ENCODE results near the gene SLC35F5. TPM values are rescaled to one million over a fixed set of nuclear protein-coding genes. Genes with fewer than 3 reads are reported as not detected.
"Not testable (repeated sequence)": the region's sequence is repeated elsewhere in the genome, so short reads cannot be mapped to it uniquely, and the experiment has no call there.

The SLC35F5 gene
- total and polyA plus RNA-seq, 2 donors: 29.0 to 32.4 TPM

DNA sequence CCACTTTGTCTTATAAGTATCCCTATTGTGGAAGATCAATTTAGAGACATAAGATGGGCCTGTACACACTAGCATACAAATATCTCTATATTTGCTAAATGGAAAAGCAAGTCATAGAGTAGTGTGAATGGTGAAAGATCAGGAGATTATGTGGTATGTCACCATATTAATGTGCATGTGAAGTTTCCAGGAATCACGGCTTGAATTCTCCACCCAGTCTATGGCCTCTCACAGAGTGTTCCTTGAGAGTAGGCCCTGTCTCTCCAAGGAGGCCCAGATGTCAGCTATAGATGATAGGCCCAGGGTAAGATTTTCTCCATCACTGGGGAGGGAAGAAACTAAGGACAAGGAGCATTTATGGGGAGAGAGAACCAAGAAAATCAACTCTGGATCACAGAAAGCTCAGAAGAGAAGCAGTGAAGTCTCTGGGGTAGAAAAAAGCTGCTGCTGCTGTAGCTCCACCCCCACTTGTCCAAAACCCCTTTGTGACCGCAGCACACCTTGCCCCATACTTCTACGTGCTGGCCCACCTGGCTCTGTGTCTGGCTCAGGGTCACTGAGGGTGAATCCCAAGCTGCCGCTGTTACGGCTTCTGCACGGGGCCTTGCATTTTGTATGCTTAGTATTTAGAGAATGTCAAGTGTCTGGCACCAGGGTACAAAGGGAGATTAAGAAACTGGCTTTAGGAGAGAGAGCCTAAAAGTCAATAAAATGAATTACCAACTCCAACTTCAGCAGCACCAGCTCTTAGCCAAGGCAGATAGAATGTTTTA lies 91.5 kb downstream of the SLC35F5 start:
- H3K4me3 ChIP-seq (ENCODE audit: low read length in 2 of 2); H3K9me3 ChIP-seq (ENCODE audit: control insufficient read depth in 2 of 2, insufficient read depth in 1 of 2, low read length in 1 of 2); H3K4me1 ChIP-seq (ENCODE audit: control insufficient read depth in 2 of 2, insufficient read depth in 2 of 2, low read length in 2 of 2); H3K36me3 ChIP-seq (ENCODE audit: control insufficient read depth in 2 of 2, insufficient read depth in 2 of 2, low read length in 1 of 2); H3K27me3 ChIP-seq (ENCODE audit: control insufficient read depth in 2 of 2, insufficient read depth in 1 of 2, low read length in 1 of 2); DNase-seq (ENCODE audit: low read depth in 6 of 9, low spot score in 9 of 9); H3K27ac ChIP-seq (ENCODE audit: low read depth in 1 of 2, low read length in 1 of 2): not testable (repeated sequence)
- 90% methylated on average over 6 of the region's 6 CpGs for WGBS

DNA sequence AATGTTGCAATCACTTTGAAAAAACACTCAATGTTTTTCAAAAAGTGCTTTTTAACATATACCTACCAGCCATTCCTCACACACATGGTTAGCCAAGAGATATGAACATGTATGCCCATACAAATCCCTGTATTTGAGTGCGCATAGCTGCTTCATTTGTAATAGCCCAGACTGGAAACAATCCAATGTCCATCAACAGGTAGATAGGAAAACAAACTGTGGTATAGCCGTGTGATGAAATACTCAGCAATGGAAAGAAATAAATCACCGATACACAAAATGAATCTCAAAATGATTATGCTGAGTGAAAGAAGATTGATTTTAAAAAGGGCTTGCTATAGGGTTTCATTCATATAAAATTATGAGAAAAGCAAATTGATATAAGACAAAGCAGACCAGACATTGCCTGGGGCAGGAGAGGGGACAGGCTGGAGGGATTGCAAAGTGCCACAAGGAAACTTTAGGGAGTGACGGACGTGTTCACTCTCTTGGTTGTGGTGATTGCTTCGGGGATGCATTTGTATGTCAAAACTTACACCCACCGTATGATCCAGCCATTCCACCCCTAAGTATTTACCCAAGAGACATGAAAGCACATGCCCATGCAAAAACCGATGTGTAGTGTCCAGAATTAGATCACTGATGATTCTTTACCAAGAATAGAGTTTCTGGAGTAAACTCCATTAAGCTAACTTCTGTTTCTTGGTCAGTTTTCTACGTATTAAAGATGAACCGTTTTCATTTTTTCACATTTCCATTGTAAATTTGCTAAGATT lies 93.0 kb downstream of the SLC35F5 start:
- H3K27me3 ChIP-seq (ENCODE audit: control insufficient read depth in 2 of 2, insufficient read depth in 1 of 2, low read length in 1 of 2); H3K4me1 ChIP-seq (ENCODE audit: control insufficient read depth in 2 of 2, insufficient read depth in 2 of 2, low read length in 2 of 2); H3K36me3 ChIP-seq (ENCODE audit: control insufficient read depth in 2 of 2, insufficient read depth in 2 of 2, low read length in 1 of 2); H3K27ac ChIP-seq (ENCODE audit: low read depth in 1 of 2, low read length in 1 of 2); H3K4me3 ChIP-seq (ENCODE audit: low read length in 2 of 2); H3K9me3 ChIP-seq (ENCODE audit: control insufficient read depth in 2 of 2, insufficient read depth in 1 of 2, low read length in 1 of 2); DNase-seq (ENCODE audit: low read depth in 6 of 9, low spot score in 9 of 9): not testable (repeated sequence)
- 94% methylated on average over 10 of the region's 10 CpGs for WGBS

Other genes starting within 250 kb of the SLC35F5 start
- 7.5 TPM for gene RABL2A, start 129.4 kb downstream of the SLC35F5 start, total RNA-seq
- gene RABL2A, start 129.4 kb downstream of the SLC35F5 start, polyA plus RNA-seq: 18.3 TPM
- 391 TPM for gene ACTR3, start 133.4 kb upstream of the SLC35F5 start, total RNA-seq
- gene ACTR3, start 133.4 kb upstream of the SLC35F5 start, polyA plus RNA-seq: 119 TPM